ENCODE results near the gene NVL. TPM values are rescaled to one million over a fixed set of nuclear protein-coding genes. Genes with fewer than 3 reads are reported as not detected.
"Not testable (repeated sequence)": the region's sequence is repeated elsewhere in the genome, so short reads cannot be mapped to it uniquely, and the experiment has no call there.

The NVL gene
- total RNA-seq, 1 donor from 2014 or later = 36.0 TPM

DNA sequence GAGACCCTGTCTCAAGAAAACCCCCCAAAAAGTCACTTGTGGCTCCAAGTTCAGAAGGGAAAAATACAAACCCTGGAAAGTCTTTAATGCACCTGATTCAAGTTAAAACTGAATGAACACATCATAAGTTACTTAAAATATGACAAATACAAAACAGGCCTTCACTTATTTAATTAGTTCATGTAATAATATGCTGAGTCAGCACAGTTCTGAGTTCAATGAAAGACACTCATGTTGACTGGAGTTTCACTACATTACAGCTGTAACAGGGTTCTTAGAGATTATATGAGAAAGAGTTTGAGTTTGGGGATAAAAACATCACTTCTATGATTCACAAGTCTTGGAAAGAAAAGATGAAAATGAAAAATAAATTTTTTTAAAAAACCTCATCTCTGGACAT lies 96.0 kb downstream of the NVL start:
- no peak for DNase-seq

DNA sequence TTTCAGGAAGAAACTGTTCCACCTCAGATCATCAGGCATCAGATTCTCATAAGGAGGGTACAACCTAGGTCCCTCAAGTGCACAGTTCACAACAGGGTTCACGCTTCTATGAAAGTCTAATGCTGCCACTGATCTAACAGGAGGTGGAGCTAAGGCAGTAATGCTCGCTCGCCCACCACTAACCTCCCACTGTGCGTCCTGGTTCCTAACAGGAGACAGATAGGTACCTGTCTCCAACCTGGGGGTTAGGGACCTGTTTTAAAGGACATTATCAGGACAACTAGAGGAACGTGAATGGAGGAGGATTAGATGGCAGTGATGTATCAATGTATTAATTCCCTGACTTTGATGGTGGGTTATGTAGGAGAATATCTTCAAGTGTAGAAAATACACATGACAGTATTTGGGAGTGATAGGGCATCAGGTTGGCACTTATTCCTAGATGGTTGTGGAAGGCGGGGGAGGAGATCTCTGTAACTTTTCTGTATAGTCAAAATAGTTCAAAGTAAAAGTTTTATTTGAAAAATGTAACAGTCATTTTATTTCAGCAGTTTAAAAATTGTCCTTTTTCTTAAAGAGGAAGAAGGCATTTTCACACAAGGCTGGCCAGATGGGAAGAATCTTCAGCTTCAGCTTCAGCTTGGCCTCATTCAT lies 103.0 kb downstream of the NVL start:
- DNase-seq = no peak

- no peak for DNase-seq
Measured at GRCh38 chr1:224223819-224224714, 105.9 kb downstream of the NVL start.

DNA sequence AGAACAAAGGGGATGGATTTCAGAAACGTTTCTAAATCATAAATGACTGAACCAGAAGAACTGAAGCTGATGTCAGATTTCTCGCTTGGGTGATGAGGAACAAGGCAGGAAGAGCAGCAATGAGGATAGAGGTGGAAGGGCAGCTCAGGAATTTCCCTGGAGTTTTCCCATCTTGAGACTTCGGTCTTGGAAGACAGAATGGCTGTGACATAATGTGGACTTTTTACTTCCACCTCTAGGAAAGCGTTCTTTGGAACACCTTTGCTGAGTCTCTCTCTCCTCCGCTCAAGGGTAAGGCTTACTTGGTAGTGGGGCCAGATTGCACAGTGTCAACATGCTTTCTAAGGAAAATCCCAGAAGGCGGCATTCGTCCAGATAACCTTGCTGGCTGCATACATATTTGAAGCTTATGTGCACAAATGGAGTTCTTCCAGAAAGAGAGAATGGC lies 110.3 kb downstream of the NVL start:
- no peak for DNase-seq

- DNase-seq = no peak
Measured at GRCh38 chr1:224219011-224219611, 110.9 kb downstream of the NVL start.

GRCh38 chr1:224217655-224218623 lies 112.0 kb downstream of the NVL start:
- DNase-seq = no peak

GRCh38 chr1:224216382-224216781 lies 113.6 kb downstream of the NVL start:
- no peak for DNase-seq

- no peak for DNase-seq
Measured at GRCh38 chr1:224213438-224214119, 116.4 kb downstream of the NVL start.

DNA sequence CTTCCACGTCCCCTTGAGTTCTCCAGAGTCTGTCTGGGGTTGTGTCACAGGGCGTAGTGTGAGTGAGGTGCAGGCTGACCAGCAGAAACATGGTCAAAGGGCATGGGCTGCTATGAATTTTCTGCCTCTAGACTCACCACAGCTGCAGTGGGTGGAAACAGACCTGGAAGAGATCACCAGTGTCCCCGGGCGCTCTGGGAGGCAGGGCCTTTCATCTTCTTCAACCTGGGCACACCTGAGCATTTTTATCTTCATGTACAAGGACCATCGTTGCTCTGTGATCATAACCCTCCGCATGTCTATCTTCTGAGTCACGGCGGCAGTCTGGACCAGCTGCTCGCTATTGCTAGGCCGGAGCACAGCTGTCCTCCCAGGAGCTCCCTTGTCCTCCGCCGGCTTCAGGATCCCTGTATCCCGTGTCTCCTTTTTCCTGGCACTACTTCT lies 117.3 kb downstream of the NVL start:
- no peak for DNase-seq

GRCh38 chr1:224211206-224211962 lies 118.6 kb downstream of the NVL start:
- no peak for DNase-seq

GRCh38 chr1:224205931-224206538 lies 123.9 kb downstream of the NVL start:
- DNase-seq = not testable (repeated sequence)

DNA sequence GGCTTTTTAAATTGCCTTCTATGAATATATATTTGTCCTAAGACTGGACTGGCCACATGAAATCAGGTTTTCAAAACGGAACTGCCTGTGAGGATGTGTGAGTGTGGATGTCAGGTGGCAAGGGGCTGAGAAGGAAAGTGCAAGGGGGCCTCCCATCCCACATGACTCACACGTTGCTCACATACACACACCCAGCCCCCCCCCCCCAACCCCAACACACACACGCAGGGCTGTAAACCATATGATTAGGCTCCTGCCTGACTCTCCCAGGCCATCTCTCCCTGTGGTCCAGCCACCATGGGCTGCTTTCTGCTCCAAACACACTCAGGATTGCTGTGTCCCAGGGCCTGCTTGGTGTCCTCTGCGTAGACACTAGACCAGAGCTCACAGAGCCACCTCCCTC lies 124.5 kb downstream of the NVL start:
- no peak for DNase-seq

DNA sequence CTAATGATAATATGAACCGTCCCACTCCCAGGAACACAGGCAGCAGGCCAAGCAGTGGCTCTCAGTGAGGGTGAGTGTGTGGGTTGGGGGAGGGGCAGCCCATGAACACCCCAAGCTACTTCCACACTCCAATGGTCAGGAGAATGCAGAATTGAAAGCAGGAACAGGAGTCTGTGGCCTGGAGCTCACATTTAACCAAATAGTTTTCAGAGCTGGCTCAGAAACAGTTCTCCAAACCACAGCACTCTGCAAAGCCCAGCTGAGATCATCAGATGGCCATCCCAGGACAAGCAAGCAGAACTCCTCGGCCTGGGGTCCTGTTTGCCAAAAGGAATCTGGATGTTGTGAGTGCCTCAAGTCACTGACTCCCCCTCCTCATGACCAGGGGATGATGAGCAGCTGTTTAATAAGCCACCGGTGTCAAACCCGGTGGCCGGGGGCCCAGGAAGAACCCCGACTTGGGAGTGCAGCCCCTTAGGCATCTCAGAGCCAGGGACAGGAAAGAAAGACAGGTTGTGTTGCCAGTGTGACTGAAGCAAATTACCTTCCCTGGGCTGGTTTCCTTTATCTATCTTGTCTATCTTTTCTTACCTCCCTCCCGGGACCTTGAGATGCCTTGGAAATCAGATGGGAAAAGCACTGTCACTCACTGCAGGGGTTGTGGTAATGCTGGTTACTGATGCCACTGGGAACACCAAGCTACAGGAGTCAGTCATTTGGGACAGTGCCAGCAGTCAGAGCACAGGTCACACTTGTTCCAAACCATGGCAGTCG lies 126.5 kb downstream of the NVL start:
- DNase-seq = no peak

DNA sequence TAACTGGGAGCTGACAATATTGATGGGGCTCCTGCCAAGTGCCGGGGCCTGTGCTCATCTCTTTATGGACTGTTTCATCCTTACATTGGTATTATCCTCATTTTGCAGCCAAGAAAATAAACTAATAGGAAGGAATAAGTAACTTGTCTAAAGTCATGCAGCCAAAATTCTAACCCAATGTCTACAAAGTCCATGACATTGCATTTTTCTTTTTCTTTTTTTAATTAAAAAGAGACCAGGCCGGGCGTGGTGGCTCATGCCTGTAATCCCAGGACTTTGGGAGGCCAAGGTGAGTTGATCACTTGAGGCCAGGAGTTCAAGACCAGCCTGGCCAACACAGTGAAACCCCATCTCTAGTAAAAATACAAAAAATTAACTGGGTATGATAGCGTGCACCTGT lies 128.1 kb downstream of the NVL start:
- no peak for DNase-seq

- no peak for DNase-seq
Measured at GRCh38 chr1:224201383-224201782, 128.6 kb downstream of the NVL start.

DNA sequence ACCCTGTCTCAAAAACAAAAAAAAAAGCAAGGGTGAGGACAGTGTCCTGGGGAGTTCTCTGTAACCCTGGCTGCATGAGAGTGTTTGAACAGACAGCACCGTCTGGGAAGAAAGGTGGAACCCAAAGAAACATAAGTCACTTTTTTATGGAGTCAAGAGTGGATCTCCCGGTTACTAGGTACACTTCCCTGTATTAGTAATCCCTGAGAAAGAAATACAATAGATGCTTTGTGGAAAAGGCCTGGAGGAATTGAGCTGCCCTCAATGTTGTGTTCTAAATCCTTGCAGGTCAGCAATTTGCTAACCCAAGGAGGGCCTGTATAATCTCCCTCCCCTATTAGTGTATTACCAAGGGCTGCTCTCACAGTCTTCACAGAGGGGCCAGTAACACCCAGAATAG lies 130.3 kb downstream of the NVL start:
- DNase-seq = no peak

DNA sequence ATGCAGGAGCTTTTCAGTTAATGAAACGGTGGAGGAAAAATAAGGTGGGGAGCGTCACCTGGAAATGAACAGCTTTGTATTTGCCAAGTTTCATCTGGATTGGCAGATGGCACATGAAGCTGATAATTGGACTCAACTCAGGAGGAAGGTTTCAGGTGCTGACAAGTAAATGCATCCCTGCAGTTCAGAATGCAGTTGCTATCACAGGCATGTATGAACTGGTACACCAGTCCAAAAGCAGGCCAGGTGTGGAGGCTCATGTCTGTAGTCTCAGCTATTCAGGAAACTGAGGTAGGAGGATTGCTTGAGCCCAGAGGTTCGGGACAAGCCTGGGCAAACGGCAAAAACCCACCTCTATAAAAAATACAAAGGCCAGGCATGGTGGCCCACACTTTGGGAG lies 131.4 kb downstream of the NVL start:
- DNase-seq = no peak

DNA sequence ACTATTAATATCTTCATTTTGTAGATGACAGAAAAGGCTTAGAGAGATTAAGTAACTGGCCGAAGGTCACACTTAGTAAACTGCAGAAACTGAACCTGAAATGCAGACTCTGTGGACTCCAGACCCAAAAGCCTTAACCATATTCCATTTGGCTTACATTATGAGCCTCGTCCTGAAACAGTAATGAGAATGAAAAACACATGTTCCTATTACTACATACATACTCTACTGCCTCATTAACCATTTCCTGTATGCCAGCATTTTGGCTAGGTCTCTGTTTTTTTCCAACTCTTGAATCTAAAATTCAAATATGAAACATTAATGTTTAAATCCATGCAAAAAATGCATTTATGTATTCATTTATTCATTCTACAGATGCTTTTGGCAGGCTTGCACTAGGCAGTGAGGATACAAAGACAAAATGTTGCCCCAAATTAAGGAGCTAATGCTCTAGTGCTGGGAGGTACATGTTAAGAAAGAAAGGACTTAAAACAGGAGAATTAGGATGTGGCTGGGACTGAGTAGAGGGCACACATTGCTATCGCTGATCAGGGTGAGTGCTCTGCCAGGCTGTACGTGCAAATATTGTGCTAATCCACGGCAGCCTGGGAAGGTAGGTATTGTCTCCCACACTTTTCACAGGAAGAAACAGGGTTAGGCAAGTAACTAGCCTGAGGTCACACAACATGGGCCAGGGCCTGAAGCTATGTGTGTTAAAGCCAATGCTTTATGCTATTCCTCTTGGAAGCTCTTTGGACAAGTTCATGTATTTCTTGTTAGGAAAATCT lies 133.0 kb downstream of the NVL start:
- DNase-seq = no peak

Measured in occipital lobe (tissue), 2 donors.